GM21526 (cell line): ENCODE results near the gene TTLL11.

Experiments used
- ATAC-seq: cut with Tn5 transposase; IDR thresholded peaks from one replicate; pipeline ENCODE4 v1.9.1; 2021; ENCODE audit warnings: moderate library complexity; ENCODE audit not compliant: unreplicated experiment, low FRiP score

Gene TTLL11

GRCh38 chr9:121892706-121893105 is 200.4 kb downstream of the TTLL11 start:
- ATAC-seq = no peak

- no peak for ATAC-seq
Measured at GRCh38 chr9:121890746-121891145, 202.4 kb downstream of the TTLL11 start.

- no peak for ATAC-seq
Measured at GRCh38 chr9:121889990-121890563, 203.0 kb downstream of the TTLL11 start.

GRCh38 chr9:121888438-121888775 is 204.7 kb downstream of the TTLL11 start:
- no peak for ATAC-seq

- no peak for ATAC-seq
Measured at GRCh38 chr9:121887553-121888437, 205.3 kb downstream of the TTLL11 start.

DNA sequence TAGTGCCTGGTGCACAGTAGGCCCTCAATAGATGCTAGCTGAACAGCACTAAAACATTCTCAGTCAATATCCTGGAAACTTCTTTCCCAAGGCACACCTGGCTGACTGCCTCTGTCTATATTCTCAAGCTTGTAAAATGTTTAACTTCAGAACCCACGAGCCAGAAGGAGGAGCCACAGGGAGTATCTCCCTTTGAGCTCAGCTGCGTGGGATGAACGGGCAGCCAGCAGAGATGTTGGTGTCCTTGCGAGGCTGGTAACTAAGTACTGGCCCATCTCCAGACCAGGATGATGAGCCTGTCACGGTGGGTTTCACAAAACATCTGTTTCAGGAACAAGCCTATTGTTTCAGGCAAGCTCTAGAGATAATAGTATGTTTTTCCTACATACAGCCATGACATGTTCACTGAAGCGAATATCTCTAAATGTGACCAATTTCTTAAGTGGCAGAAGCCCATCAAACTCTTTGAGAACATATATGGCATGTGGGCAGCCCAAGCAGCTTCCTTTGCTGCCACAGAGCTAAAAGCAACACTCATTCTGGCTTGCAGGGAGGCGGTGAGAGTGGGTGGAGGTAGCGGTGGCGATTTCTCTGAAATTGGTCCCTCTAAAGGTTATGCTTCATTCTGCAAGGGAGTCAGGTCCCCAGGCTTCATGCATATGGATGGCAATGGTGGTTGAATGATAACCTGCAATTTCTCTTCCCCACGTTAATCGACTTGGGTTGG is 206.2 kb downstream of the TTLL11 start:
- no peak for ATAC-seq

- no peak for ATAC-seq
Measured at GRCh38 chr9:121885345-121885901, 207.7 kb downstream of the TTLL11 start.

GRCh38 chr9:121884057-121884541 is 209.0 kb downstream of the TTLL11 start:
- ATAC-seq = no peak

- ATAC-seq = no peak
Measured at GRCh38 chr9:121883281-121884056, 209.6 kb downstream of the TTLL11 start.

GRCh38 chr9:121881920-121882500 is 211.1 kb downstream of the TTLL11 start:
- no peak for ATAC-seq

DNA sequence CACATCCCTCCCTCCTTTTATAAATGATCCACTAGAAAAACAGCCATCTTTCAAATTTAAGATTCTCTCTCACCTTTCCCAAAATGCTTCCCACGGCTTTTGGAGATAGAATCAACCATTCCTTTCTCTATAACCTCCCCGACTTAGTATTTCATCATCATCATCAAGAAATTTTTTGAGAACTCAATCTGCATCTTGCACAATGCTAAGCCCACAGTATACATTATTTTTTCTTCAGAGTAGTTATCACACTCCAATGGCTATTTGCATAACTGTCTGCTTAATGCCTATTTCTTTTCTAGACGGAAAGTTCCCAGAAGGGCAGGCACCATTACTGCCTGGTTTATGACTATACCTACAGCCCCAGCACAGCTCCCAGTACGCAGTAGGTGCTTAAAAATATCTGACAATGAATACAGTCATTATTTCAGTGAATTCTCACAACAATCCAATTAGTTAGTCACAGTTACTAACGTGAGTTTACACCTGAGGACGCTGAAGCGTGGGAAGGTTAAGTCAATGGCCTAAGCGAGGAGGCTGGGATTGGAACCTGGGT is 212.7 kb downstream of the TTLL11 start:
- ATAC-seq = no peak

DNA sequence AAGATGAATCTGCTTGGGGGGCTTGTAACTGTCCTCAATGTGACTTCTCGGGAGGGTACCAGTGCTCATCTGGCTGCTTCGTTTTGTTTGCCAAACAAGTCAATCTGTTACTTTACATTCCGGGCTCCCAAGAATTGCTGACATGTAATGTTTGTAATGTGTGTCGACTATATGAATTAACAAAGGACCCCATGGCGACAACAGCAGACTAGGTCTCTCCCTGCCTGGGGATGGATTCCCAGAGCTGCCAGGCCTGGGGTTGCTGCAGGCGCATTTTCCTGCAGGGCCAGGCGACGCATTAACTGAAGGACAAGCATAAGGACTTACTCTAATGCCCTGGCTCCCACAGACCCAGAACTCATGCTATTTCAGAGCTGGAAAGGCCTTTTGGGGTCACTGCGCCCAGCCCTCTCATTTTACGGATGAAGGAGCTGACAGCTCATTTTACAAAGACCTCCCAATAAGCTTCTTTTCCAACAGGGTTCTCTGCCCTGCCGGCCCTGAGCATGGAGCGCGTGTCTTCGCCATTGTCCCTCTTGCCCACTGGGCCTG is 214.8 kb downstream of the TTLL11 start:
- no peak for ATAC-seq

GRCh38 chr9:121876658-121877271 is 216.3 kb downstream of the TTLL11 start:
- no peak for ATAC-seq

- no peak for ATAC-seq
Measured at GRCh38 chr9:121876255-121876654, 216.9 kb downstream of the TTLL11 start.

DNA sequence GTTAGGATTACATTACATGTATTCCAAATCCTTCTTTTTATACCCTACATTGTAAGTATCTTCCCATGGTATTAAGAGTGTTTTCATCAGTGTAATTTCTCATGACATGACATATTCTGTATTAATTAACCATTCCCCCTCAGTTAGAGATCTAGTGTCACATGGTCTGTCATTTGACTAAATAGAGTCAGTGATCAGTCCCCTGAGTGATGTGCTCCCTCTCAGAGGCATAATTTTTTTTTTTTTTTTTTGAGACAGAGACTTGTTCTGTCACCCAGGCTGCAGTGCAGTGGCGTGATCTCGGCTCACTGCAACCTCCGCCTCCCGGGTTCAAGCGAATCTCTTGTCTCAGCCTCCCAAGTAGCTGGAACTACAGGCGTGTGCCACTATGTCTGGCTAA is 218.6 kb downstream of the TTLL11 start:
- no peak for ATAC-seq

GRCh38 chr9:121871431-121872025 is 221.6 kb downstream of the TTLL11 start:
- ATAC-seq = no peak

DNA sequence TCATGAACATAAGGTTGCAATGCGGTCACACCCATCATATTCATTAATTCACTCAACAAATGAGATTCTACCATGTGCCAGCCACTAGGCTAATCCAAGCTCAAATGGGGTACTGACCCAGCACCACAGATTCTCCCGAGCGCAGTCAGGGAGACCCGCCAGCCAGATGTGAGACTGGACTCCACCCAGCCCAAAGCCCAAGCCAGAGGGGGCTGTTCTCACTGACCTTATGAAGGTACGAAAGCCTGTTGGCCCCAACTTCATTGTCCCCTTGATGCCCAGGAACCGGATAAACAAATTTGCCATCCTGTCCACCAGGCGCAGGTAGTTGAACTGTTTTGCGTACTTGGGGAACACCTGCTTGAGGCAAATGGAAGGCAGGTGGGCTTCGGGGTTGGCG is 222.8 kb downstream of the TTLL11 start:
- no peak for ATAC-seq

GRCh38 chr9:121868626-121869025 is 224.5 kb downstream of the TTLL11 start:
- no peak for ATAC-seq

DNA sequence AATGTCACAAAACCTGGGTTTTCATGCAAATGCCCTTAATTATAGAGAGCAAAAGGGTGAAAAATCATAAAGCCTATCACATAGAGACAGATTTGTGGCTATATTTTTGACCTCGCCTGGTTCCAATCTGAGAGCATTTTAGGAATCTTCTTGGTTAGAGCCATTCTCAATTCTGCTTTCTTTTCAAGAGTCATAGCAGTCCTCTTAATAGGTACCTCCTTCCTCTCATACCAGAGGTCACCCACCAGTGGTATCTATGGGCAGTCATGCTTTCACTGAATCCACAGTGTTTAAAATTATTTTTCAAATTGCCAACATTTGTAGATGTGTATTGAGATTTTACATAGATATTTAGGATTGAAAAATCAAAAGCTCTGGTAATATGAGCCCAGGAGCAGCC is 226.2 kb downstream of the TTLL11 start:
- no peak for ATAC-seq
